GM21526 (cell line): ENCODE results near the gene PTPRU.
"Not testable (repeated sequence)": the region's sequence is repeated elsewhere in the genome, so short reads cannot be mapped to it uniquely, and the experiment has no call there.

Experiments
- ATAC-seq: cut with Tn5 transposase; IDR thresholded peaks from one replicate; pipeline ENCODE4 v1.9.1; 2021; ENCODE audit warnings: moderate library complexity; ENCODE audit not compliant: unreplicated experiment, low FRiP score

The PTPRU gene

DNA sequence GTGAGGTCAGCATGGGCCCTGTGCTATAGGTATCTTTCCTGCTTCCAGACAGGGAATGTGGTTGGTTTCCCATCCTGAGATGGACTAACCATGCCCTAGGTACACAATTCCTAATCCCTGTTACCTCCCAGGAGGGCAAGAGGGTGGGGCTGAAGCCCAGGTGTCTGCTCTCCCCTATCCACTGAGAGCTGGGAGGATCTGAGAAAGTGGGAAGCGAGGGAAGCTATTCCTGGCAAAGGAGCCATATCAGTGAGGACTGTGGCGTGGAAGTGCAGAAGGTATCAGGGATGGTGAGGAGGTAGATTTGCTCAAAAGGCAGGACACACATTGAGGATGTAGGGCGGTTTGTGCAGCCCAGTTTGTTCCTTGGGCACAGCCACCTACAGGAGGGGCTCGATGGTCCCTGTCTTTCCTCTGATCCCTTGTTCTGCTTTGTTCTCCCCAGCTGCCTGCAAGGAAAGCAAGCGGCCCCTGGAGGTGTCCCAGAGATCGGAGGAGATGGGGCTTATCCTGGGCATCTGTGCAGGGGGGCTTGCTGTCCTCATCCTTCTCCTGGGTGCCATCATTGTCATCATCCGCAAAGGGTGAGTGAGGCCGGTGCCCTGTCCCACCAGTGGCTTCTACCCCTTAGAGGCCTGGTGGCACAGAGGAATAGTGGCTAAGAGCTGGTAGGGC, 48.1 kb downstream of the PTPRU start:
- no peak for ATAC-seq

DNA sequence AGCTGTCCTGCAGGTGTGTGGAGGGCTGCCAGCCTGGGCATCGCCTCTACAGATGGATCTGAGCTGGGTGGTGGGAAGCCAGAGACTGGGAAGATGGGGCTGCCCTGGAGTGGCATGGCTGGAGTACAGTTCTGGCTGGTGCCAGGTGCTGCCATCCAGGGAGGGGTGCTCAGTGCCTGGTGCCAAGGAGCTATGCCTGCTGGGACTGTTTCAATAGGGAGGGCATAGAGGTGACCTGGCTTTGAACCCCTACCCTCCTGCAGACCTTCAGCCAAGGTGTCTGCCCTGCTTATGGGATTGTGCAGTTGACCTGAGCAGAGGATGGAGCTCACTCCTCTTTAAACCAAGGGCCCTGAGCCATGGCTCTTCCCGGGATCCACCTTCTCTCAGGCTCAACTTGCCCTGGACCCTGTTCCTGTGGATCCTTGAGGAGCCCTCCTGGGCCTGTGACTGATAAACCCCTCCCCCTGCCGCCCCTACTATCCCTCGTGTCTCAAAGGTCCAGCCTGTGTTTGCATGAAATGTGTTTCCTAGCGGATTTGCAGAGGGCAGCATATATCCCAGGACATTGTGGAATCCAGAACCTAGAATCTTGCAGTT, 48.7 kb downstream of the PTPRU start:
- ATAC-seq: no peak

DNA sequence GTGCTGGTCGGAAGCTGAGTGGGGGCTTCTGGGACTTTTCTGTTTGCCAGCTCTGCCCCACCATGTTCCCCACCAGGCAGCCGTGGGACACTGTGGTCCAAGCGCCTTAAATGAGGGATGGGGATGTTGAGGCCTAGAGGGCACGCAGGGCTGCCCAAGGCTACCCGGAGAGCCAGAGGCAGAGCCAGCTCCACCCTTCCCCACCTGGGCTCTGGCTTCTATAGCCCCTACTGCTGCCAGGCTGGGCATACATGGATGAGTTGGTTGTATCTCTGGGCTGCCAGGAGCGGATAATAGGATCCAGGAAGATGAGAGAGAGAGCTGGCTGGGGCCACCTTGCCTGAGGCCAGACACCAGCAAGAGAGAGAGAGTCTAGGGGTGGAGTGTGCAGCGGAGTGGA, 49.4 kb downstream of the PTPRU start:
- no peak for ATAC-seq

DNA sequence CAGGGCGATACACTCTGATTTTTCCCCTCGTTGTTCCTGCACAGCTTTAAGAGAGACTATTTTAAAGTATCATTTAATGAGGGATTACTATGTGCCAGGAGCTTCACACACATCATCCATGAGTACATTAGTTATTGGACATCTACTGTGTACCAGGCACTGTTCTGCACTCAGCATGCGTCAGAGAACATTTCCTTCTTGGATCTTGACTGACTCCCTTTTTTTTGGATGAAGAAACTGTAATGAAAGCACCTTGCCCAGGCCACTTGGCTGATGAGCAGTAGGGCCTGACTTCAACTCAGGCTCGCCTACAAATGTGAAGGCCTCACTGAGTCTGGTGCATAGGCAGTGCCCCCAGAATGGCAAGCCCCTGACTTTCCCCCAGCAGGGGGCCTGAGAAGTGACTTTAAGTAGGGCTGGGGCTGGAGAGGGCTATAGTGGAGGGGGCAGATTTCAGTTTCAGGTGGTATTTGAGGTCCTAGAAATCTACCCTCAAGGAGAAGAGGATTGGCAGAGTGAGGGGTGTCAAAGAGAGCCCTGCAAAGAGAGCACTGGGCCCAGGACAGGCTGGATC, 50.0 kb downstream of the PTPRU start:
- no peak for ATAC-seq

DNA sequence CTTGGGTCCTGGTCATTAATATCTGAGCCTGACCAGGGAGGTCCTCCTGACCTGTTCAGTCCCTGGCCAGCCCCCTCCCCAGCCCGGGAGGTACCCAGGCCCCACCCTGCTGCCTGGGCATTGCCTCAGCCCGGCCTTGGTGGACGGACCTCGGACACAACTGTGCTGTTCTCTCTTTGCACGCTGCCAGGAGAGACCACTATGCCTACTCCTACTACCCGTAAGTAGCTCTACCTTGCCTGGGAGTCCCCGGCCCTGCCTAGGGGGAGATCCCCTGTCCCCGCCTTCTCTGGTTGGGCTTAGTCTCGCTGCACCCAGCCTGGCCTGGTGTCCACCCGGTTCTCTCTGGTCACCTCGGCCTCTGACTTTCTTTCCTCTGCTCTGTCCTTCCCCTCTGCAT, 53.2 kb downstream of the PTPRU start:
- ATAC-seq: no peak

DNA sequence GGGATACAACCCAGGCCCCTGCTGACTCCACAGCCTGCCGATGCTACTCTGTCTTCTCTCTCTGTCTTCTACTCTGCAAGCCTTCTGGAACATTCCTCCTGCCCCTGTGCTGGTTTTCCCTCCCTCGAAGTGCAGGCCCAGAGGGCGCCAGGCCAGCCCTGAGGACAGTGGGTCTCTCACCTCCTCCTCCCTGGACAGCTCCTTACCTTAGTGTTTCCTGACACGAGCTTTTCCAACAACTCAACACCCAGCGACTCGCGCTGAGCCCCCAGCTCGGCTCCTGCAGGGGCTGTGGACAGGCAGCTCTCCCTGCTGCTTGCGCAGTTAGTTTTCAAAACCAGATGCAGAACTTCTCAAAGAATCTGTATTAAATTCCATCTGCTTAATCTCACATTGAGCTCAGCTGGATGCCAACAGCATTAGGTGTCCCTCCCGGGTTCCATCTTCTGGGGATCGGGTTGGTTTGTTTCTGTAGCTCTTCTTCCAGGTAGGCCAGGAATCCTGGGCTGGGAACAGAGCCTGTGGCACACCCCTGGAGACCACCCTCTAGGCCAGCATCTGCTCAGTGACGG, 54.2 kb downstream of the PTPRU start:
- ATAC-seq: no peak

DNA sequence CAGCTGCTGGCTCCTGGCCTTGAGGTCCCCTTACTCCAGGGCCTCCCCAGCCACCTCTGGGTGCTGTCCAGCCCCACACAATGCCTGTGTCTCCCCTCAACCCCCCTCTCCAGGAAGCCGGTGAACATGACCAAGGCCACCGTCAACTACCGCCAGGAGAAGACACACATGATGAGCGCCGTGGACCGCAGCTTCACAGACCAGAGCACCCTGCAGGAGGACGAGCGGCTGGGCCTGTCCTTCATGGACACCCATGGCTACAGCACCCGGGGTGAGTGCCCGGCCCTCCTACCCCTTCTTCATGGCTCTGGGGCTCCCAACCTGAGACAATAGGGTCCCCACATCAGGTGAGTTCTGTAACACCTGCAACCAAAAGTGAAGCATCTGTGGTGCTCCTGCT, 55.4 kb downstream of the PTPRU start:
- ATAC-seq: no peak

DNA sequence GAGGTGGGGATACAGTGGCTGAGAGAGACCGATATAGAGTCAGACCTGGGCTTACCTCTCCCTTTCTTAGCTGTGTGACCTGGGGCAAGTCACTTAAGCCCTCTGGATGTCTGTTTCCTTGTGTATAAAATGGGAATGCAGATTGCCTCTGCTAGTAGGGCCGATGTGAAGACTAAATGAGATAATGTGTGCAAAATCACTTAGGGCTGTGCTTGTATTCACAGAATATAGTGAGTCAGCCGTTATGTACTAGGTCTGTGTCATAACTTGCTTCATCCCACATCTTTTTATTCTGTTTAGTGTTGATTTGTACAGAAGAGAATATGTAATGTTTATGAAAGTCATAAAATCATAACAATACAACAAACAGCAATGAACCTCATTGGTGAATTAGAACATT, 56.0 kb downstream of the PTPRU start:
- no peak for ATAC-seq

DNA sequence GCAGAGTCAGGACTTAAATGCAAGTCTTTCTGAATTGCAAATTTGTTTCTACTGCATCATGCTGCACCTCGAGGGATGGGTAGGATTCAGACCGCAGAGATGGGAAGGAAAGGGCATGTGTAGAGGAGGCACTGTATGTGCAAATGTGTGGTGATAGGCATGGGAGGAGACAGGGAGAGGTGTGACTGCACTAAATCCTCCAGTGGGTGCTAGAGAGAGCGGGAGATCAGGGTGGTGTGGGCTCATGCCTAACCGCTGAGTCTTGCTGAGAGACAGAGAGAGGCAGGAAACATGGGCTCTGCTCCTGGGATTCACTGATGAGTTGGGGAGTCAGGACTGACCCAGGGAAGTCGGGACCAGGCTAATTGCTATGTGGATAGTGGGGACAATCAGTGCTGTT, 61.1 kb downstream of the PTPRU start:
- no peak for ATAC-seq

DNA sequence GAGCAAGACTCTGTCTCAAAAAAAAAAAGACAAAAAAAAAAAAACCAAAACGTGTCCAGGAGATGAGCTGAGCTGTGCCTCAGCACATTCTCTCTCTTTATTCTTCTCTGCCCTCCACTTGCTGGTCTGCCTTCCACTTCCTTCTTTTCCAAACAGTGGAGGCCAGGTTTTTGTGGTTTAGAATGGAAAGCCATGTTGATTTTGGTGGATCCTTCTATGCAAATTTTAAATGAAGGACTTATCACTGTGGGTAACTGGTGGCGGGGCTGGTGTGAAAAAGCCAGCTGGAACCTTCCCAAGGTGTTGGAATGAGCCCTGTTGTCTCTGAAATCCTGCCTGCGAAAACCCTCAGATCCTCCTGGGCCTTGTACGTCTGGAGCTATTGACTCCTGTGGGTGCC, 61.9 kb downstream of the PTPRU start:
- ATAC-seq: no peak

DNA sequence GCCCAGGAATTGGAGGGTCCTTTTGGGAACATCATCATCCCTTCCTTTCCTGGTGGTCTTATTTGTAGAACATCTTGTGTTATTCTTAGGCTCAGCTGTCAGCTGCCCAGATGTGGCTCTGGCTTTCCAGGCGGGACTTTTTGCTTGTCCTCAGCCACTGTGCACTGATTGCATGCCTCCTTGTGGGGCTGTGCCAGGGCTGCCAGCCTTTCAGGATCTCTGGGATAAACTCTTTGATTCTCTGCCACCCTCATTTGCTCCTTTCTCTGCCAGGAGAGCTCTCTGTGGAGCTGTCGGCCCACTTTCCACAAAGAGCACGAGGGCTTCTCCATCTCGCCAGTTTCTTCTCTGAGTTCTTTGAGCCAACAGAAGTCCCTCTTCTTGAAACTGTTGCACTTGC, 63.1 kb downstream of the PTPRU start:
- no peak for ATAC-seq

DNA sequence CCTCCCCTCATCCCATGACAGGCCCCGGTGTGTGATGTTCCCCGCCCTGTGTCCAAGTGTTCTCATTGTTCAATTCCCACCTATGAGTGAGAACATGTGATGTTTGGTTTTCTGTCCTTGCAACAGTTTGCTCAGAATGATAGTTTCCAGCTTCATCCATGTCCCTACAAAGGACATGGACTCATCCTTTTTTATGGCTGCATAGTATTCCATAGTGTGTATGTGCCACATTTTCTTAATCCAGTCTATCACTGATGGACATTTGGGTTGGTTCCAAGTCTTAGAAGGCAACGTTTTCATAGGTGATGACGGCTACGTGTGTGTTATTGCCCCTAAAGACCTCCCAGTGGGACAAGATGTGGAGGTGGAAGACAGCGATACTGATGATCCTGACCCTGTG, 65.4 kb downstream of the PTPRU start:
- ATAC-seq: not testable (repeated sequence)

DNA sequence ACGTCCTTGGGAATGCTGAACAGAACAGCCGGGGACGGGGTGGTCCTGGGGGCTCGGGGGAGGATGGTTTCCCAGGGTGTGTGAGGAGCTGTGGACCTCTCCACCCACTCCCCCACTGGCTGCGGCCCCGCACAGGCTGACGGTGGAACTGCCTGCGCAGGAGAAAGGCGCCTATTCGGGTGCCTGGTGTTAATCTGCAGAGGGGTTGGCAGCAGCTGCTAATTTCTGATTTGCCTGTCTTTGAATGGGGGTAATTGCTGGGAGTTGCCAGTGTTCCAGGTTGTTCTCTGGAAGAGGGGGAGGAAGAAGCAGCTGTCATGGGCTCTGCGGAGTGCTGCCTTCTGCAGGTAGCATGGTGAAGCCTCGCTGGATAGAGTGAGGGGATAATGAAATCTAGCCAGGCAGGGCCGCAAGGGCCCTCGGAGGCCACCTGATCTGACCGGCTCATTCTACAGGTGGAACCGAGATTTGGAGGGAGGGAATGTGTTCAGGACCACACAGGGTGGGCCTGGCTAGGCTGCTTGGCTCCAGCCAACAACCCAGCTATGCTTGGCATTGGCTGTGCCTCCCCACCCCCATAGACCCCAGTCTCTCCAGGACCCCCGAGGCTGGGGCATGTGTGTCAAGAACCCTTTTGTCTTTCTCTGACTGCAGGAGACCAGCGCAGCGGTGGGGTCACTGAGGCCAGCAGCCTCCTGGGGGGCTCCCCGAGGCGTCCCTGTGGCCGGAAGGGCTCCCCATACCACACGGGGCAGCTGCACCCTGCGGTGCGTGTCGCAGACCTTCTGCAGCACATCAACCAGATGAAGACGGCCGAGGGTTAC, 67.1 kb downstream of the PTPRU start:
- no peak for ATAC-seq

DNA sequence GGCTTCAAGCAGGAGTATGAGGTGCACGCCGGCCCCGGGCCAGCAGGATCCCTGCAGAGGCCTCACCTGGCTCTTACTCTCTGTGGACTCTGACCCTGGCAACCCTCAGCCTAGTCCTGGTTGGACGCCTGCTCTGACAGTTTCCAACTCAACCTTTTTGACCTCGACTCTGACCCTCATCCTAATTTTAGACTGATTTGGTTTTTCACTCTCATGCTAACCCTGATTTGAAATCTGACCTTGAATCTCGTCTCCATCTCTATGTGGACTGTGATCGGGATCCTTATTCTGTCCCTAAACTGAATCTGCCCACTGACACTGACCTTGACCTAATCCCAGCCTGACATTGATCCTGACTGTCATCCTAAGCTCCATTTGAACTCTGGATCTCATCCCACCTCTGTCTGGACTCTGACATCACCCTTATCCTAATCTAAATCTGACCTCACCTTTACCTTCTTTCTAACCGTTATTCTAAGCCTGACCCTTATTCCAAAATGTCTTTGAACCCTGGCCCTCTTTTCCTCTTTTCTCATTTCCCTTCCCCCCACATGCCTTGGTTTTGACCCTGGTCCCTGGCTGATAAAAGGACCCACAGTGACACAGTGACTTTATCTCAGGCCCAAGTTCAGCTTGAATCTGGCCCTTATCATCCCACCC, 67.8 kb downstream of the PTPRU start:
- no peak for ATAC-seq

DNA sequence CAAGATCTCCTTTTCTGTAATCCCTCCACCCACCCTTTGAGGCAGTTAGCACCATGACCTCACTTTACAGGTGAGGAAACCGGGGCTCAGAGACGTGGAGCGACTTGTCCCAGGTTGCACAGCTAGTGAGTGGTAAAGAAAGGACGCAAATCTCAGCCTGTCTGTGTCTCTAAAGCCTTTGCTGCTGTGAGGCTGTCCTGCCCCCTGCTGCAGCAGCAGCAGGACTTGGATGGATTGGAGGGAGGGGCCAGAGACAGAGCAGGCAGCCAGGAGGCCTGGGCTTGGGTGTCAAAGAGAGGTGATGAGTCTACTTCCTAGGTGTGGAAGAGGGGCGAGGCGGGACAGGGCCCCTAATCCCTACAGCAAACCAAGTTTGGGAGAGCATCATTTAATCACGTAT, 69.6 kb downstream of the PTPRU start:
- no peak for ATAC-seq

DNA sequence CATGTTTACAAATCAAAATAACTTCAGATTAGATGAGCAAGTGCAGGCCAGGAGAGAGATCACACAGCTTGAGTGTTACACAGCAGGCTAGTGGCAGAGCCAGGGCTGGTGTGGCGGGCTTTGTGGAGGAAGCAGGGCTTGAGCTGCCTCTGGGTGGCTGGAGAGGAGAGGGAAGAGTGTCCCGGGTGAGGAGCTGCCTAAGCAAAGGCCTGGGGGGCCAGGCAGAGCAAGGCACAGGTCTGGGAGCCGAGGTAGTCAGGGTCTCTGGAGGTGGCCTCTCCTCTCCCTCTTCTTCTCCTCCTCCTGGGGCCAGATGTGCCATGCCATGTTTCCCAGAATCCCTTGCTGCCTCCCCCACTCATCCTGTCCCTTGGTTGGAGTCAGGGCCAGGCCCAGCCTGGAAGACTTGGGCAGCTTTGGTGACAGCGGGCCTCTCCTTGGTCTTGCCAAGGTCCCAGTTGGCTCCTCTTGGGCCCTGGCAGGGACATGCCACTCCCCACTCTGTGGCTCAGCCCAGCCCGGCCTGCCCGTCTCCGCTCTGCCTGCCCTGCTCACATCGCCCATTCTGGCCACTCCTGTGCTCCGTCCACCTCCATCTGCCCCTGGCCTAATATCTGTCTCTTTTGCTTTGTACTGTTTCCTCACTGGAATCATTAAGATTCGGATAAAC, 70.3 kb downstream of the PTPRU start:
- no peak for ATAC-seq

DNA sequence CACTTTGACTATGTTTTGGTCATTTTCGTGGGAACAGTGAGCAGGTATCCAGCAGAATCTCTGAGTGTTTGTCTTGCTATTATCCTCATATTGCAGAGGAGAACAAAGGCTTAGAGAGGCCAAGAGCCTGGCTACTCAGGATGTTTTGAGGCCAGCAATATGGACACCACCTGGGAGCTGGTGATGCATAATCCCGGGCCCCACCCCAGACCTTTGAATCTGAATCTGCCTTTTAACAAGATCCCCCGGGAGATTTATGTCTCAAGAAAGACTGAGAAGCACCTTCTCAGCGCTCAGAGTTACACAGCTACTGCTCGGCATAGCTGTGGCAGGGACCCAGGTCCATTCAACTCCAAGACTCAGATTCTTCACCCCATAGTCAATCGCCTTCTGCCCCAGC, 72.8 kb downstream of the PTPRU start:
- ATAC-seq: no peak

DNA sequence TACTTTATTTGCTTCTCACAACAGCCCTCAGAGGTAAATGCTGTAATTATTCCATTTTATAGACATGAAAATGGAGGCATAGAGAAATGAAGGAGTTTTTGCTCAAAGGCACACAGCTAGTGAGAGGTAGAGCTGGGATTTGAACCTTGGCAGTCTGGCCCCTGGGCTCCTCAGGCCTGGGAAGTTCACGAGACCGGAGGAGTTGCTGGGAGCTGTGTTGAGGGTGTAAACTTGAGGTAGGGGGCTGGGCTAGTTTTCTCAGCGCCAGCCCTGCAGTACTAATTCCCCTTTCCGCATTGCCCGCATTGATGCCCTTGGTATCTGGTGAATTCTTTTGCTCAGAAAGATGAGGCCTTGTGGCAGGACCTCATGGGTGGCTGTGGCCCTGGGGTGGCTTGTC, 73.3 kb downstream of the PTPRU start:
- no peak for ATAC-seq

DNA sequence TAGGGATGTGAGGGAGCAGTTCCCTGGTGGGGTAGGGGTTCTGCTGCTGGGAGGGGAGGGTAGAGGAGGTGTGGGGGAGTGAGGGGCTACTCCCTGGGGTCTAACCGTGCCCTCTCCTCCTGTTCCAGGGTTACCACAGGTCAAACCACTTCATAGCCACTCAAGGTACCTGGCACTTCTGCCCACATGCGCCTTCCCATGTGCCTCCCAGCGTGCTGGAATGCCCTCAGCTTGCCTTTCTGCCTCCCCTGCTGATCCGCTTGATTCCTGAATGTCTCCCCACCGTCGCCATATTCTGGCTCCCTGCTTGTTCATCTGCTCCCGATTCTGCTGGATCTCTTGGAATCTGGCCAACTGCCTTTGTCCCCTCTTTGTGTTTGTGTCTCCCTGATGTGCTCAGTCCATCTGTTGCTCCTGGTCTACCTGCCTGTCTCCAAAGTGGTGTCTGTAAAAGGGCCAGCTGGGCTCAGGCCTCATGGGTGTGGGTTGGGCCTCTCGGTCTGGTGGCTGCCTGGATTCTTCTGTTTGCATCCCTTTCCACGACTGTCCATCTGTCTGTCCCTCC, 74.4 kb downstream of the PTPRU start:
- ATAC-seq: no peak
